ENCODE measurements around the gene IRF4.

IRF4 gene

DNA sequence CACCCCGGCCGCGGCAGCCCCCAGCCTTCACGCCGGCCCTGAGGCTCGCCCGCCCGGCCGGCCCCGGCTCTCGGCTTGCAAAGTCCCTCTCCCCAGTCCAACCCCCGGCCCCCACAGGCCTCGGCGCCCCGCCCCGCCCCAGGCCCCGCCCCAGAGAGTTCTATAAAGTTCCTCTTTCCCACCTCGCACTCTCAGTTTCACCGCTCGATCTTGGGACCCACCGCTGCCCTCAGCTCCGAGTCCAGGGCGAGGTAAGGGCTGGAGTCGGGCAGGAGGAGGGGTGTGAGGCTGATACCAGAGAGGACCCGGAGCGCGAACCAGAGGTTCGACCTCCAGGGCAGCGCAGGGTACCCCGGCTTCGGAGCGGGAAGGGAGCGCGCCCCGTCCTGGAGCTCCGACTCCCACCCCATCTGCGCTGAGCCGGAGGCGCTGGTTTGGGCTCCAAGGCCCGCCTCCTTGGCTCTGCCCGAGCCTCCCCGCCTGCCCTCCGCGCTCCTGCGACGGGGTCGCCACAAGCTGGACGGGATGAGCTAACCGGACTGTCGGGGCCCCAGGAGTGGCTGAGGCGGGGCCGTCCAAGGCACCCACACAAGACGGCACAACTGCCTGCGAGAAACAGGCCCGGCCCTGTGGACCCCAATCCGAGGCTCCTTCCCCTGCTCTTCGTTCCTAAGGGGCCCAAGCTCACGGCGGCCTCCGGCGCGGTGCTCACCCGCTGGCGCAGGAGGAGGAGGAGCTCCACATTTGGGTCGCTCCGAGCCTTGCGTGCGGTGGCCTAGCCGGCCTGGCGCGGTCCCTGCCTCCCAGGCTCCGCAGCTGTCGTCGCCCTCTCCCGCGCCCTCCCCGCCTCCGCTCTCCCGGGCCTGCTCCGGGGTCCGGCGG lies at the start of gene IRF4:
Gene IRF4, plus strand, starts transcription at position 194 of the 882 bp plus-strand sequence. CDS start 1,401 bp downstream, outside the sequence.
- peak; percentile 60 for DNase-seq

DNA sequence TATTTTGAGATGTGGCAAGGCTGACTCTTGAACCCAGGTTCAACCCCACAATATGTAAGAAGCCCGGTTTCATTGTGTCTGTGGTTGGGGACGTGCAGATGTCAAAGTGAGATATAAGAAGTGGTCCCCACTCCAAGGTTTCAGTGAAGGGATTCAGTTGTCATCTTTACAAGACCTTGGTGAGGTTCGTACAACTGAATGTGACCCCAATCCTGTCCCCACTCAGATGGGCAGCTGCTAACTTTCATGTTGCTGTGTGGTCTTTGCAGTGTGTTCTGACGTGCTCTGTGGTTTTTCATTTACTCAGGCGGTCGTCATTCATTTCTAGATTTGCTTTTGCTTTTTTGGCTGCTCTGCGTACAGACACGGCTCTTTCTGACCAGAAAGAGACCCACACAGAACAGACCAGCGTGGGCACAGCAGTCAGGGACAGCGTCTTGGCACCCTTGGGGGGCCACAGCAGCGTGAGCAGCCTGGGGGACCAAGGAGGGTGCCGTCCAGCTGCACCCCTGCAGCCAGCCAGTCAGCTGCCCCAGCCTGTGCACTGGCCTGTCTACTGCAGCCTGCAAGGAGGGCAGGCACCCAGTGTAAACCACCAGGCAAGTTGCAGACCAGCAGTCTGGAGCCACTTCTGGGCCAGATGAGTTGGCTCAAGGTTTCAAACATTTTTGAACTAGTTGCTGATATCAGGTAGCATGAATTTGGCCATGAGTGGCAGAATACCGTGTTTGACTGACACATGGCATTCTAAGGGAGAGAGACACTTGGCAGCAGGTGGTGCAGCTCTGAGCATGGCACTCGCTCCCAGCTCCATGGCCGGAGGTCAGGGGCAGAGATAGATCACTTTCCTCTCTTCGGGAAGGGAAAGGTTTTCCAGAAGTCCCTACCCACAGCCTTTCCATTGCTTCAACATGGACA lies 49.4 kb upstream of the IRF4 start:
- no peak for DNase-seq

- no peak for DNase-seq
Observed at GRCh38 chr6:342832-343179, 48.7 kb upstream of the IRF4 start.

- DNase-seq: no peak
Observed at GRCh38 chr6:343226-343935, 48.2 kb upstream of the IRF4 start.

- DNase-seq: no peak
Observed at GRCh38 chr6:343960-344815, 47.4 kb upstream of the IRF4 start.

- DNase-seq: no peak
Observed at GRCh38 chr6:344816-345340, 46.7 kb upstream of the IRF4 start.

- DNase-seq: no peak
Observed at GRCh38 chr6:345747-346385, 45.7 kb upstream of the IRF4 start.

DNA sequence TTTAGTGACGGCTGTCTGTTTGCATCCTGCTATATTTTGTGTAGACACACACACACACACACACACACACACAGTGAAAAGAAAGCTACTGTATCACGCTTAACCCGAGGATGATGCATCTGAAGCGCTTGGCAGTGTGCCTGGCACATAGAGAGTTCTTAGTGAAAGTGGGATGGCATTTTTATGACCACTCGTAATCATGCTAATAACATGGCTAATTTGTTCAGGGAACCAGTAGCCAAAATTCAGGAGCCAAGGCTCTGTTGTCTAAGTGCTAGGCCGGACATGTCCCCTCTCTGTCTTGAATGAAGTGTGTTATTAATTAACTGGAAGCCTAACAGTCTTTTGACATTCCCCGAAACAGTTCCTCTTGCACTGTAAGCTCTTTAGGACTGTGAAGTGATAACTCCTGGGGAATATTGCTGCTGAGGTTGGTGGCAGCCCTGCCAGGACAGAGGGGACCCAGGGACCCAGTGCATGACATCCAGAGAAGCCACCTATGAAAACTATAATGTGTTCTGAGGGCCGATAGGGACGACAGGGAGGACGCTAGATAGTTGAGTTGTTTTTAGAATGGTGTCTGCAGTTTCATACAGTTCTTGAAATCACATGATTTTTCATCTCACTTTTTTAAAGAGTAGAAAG lies 45.0 kb upstream of the IRF4 start:
- DNase-seq: no peak

DNA sequence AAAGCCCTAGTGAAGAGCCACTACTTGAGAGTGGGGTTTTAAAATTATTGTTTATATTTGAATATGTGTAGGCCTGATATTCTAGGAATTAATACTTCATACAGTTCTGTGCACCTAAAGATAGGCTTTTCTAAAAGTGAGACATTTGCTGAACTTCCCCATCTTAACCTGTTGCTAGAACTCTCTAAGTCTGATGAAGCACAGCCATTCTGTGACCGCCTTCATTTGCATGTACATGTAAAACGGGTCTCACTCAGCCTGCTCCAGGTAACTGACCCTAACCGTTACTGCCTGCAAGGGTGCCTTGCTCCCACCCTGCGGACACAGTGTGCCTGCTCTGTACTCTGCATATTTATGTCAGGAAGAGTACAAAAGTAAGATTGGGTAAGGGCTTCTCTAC lies 44.3 kb upstream of the IRF4 start:
- no peak for DNase-seq

DNA sequence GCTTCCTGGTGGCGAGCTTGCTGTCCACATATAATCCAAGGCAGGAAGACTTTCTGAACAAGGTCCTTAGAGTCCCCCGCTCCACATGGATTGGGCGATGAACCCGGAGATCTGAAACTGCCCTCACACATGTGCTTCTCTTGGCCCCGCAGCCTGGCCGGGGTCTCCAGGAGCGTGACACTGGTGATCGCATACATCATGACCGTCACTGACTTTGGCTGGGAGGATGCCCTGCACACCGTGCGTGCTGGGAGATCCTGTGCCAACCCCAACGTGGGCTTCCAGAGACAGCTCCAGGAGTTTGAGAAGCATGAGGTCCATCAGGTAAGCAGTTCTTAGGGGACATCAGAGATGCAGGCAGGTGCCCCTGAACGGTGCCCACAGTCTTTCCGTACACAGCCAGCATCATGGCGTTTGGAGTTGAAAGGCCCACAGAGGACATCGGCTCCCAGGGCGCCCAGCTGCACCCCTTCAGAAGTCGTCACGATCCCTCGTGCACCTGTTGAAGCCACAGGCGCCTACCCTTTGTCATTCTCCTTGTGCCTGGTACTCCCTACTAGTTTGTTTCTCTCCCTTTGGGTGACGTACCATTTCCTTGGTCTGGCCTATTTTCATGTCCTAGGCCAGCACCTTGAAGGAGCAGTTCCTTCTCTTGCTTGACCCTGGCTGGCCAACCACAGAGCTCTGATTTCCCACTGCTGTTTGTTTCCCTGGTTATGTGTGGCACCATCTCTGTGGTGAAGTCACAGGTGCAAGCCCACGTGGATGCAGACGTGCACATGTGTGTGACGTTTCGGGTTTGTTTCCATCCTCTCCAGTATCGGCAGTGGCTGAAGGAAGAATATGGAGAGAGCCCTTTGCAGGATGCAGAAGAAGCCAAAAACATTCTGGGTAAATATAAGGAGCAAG lies 43.3 kb upstream of the IRF4 start:
- no peak for DNase-seq

- DNase-seq: no peak
Observed at GRCh38 chr6:348860-349396, 42.6 kb upstream of the IRF4 start.

DNA sequence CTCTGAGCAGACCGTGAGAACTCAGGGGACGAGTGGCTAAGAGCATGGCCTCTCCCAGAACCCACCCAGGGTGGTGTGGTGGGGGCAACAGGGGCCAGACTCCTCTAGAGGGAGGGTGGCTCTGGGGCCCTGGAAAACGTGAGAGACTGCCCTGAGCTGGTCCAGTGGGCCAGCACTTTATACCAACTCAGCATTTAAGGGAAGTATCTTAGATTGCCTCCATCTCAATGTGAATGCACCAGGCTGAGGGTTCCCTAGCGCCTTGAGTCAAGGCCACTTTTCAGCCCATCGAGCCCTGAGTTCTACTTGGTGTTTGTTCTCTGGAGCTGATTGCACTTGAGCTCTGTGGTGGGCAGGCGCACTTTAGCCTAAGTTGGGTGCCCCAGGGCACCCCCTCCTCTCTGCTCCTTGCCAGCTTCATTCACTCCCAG lies 42.0 kb upstream of the IRF4 start:
- DNase-seq: no peak

DNA sequence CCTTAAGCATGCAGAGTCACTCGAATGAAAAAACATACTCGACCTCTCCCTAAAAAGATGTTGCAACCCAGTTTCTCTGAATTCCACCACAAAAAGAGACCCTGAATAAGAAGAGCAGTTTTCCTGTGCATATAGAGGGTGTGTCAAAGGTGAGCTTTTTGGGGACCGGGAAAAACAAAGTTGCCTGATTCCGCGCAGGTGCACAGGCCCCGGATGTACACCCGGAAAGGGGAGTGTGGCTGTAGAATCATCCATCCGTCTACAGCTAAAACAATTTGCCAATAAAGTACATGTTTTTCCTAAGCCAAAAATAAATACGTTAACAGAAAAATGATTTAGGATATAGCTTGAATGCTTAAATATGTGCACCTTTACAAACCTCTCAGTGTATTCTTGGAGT lies 41.2 kb upstream of the IRF4 start:
- DNase-seq: no peak

DNA sequence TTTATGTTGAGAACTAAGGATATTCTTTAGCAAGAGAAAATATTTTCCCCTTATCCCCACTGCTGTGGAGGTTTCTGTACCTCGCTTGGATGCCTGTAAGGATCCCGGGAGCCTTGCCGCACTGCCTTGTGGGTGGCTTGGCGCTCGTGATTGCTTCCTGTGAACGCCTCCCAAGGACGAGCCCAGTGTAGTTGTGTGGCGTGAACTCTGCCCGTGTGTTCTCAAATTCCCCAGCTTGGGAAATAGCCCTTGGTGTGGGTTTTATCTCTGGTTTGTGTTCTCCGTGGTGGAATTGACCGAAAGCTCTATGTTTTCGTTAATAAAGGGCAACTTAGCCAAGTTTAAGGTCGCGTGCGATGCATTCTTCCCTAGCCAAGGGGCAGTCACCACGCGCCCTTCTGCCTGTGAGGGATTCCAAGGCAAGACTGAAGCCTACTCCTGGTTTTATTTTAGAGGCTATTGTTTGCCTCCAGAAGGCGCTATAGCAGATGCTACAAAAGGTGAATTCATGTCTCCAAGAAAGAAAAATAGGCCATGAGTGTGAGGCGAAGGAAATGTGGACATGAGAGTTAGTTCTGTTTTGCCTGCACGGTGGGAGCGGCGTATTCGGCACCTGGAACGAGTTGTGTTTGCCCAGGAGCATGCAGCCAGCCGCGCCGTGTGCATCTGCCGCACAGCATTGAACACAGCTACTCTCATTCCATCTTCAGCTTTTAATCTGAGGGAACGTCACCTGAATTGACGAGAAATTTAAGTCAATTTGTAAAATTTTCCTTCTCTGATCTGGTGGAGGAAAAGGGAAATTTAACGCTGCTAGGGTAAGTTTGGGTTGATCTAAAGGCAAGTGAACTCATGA lies 40.3 kb upstream of the IRF4 start:
- DNase-seq: no peak

DNA sequence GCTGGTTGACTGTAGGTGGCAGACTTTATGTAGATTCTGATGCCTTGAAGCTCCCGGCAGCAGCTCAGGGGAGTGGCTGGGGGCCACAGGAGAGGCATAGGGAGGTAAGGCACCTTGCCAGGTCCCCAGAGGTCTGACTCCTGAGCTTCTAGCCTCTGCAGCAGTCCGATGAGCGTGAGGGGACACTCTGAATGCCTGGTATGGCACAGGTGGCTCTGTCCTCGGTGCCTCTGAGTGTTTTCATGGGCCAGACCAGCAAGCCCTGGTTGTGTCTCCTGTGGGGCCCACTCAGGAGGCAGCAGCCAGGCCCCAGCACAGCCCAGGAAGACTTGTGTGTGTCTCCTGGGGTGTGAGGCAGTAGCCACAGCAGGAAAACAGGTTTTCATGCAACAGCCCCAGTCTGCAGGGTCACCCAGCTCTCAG lies 39.7 kb upstream of the IRF4 start:
- DNase-seq: no peak

- no peak for DNase-seq
Observed at GRCh38 chr6:352474-352873, 39.1 kb upstream of the IRF4 start.

- no peak for DNase-seq
Observed at GRCh38 chr6:352896-353470, 38.6 kb upstream of the IRF4 start.

Data from inflammatory macrophage treated with lipopolysaccharide for 4 hours (primary cell).